K562 (cell line): ENCODE results near the gene SCG3. TPM values are rescaled to one million over a fixed set of nuclear protein-coding genes. Genes with fewer than 3 reads are reported as not detected.

Source experiments
- BCLAF1 ChIP-seq, 2 experiments: fragments of 450-650 bp in 1 of 2; IDR thresholded peaks; 2 replicates each; pipeline ENCODE4 v1.6.1; 2011 to 2017; ENCODE audit warnings: low read depth in 2 of 2, antibody characterized with exemption in 1 of 2, borderline replicate concordance in 1 of 2, low read length in 1 of 2, mild to moderate bottlenecking in 1 of 2, mixed read lengths in 1 of 2; ENCODE audit not compliant: control insufficient read depth in 1 of 2
- BRF1 ChIP-seq: IDR thresholded peaks from 3 replicates; pipeline ENCODE4 v1.6.1; 2011; ENCODE audit warnings: borderline replicate concordance, mild to moderate bottlenecking; ENCODE audit not compliant: insufficient read length; ENCODE audit errors: extremely low read depth
- CREB1 ChIP-seq, 2 experiments: sonication (generic) in 1 of 2; formaldehyde crosslinking in 1 of 2; IDR thresholded peaks; 2 replicates each; pipeline versions ENCODE4 v1.6.1 to v1.8.0; 2012 to 2022; ENCODE audit warnings: inconsistent platforms in 1 of 2, mild to moderate bottlenecking in 1 of 2, missing genetic modification reagents in 1 of 2, moderate library complexity in 1 of 2
- NFYB ChIP-seq: IDR thresholded peaks from 2 replicates; pipeline ENCODE4 v1.6.1; 2011; ENCODE audit warnings: mild to moderate bottlenecking, moderate library complexity; ENCODE audit not compliant: insufficient read length; ENCODE audit errors: extremely low read depth
- SAFB2 ChIP-seq: fragments of 200-400 bp; formaldehyde crosslinking; IDR thresholded peaks from 2 replicates; pipeline ENCODE4 v1.6.1; 2018; ENCODE audit warnings: borderline replicate concordance, low read length, low read depth, moderate library complexity; ENCODE audit not compliant: severe bottlenecking
- SIN3A ChIP-seq, 2 experiments: fragments of 150-350 bp in 1 of 2; IDR thresholded peaks; 2 replicates each; pipeline ENCODE4 v1.6.1; 2011 to 2016; ENCODE audit warnings: borderline replicate concordance in 2 of 2, low read depth in 2 of 2, low read length in 2 of 2, mild to moderate bottlenecking in 2 of 2, moderate library complexity in 2 of 2; ENCODE audit not compliant: control insufficient read depth in 1 of 2
- SREBF2 ChIP-seq: sonication (generic); formaldehyde crosslinking; IDR thresholded peaks from 2 replicates; pipeline ENCODE4 v1.4.0; 2020; ENCODE audit warnings: mild to moderate bottlenecking, missing genetic modification reagents
- TBP ChIP-seq: optimal IDR thresholded peaks from 2 replicates; pipeline ENCODE3; 2011; ENCODE audit warnings: low read depth, low read length, improper control_type of control experiment
- TEAD4 ChIP-seq, 2 experiments: sonication (generic) in 1 of 2; formaldehyde crosslinking in 1 of 2; IDR thresholded peaks; 2 replicates each; pipeline versions ENCODE4 v1.6.1 to v1.8.0; 2012 to 2022; ENCODE audit warnings: borderline replicate concordance in 1 of 2, inconsistent platforms in 1 of 2, low read length in 1 of 2, mild to moderate bottlenecking in 1 of 2, missing genetic modification reagents in 1 of 2
- THRA ChIP-seq: fragments of 450-650 bp; IDR thresholded peaks from 2 replicates; pipeline ENCODE4 v1.6.1; 2017; ENCODE audit warnings: mild to moderate bottlenecking, moderate library complexity
- ZNF699 ChIP-seq: fragments of 250-450 bp; sonication (Bioruptor Pico); IDR thresholded peaks from 2 replicates; pipeline ENCODE4 v1.8.0; 2021; ENCODE audit warnings: mild to moderate bottlenecking, moderate library complexity; ENCODE audit not compliant: insufficient replicate concordance
- polyA plus RNA-seq, 8 experiments: library from polyadenylated mRNA; depleted of rRNA in 4 of 8; stranded (reverse) in 5 of 8; unstranded in 3 of 8; fragments of >200 nt; fragmentation: Nextera tagmentation in 2 of 8; fragmentation: Illumina TruSeq in 1 of 8; extraction: Ambion mirVana in 2 of 8; extraction: Trizol in 1 of 8; gene quantifications; 2 replicates each; pipeline versions ENCODE4 v1.2.1 to v1.2.3, GENCODE V29; 2011 to 2014; ENCODE audit warnings: inconsistent platforms in 1 of 8, missing spikeins in 1 of 8
- total RNA-seq, 7 experiments: library from RNA; depleted of rRNA in 6 of 7; stranded (reverse); fragments of >200 nt in 6 of 7; fragmentation: Illumina TruSeq in 2 of 7; extraction: Trizol in 2 of 7; gene quantifications; 2 replicates each; pipeline versions ENCODE4 v1.2.1 to v1.2.3, GENCODE V29; 2011 to 2021; ENCODE audit warnings: low replicate concordance in 1 of 7
- TF ChIP-seq, protein P1 (sequence below), 2 experiments: IDR thresholded peaks; 2 replicates each; pipeline ENCODE4 v1.6.1; 2011; ENCODE audit warnings: borderline replicate concordance in 1 of 2, control low read depth in 1 of 2, low read depth in 1 of 2, low read length in 1 of 2, mild to moderate bottlenecking in 1 of 2, mixed read lengths in 1 of 2, moderate library complexity in 1 of 2; ENCODE audit not compliant: insufficient read depth in 1 of 2, insufficient read length in 1 of 2, poor library complexity in 1 of 2, severe bottlenecking in 1 of 2; ENCODE audit errors: extremely low read depth in 1 of 2
- TF ChIP-seq, protein P2 (sequence below), 2 experiments: fragments of 200-800 bp in 1 of 2; sonication (Bioruptor generic) in 1 of 2; sonication (generic) in 1 of 2; formaldehyde crosslinking in 1 of 2; IDR thresholded peaks in 1 of 2; conservative IDR thresholded peaks in 1 of 2; 2 replicates each; pipeline versions ENCODE4 v1.5.0 to v1.6.1; 2016 to 2020; ENCODE audit warnings: missing compliant biosample characterization in 1 of 2, missing genetic modification characterization in 1 of 2, missing genetic modification reagents in 1 of 2
- TF ChIP-seq, protein P3 (sequence below): fragments of 250-450 bp; sonication (Bioruptor Pico); IDR thresholded peaks from 2 replicates; pipeline ENCODE4 v1.9.0; 2021; ENCODE audit warnings: mild to moderate bottlenecking

SCG3 gene
- total and polyA plus RNA-seq, 9 of the 15 experiments (the other 6 are each of a cell fraction or from before 2014, with no cell fraction given), result 13.0 to 43.8 (median 21.0) TPM

DNA sequence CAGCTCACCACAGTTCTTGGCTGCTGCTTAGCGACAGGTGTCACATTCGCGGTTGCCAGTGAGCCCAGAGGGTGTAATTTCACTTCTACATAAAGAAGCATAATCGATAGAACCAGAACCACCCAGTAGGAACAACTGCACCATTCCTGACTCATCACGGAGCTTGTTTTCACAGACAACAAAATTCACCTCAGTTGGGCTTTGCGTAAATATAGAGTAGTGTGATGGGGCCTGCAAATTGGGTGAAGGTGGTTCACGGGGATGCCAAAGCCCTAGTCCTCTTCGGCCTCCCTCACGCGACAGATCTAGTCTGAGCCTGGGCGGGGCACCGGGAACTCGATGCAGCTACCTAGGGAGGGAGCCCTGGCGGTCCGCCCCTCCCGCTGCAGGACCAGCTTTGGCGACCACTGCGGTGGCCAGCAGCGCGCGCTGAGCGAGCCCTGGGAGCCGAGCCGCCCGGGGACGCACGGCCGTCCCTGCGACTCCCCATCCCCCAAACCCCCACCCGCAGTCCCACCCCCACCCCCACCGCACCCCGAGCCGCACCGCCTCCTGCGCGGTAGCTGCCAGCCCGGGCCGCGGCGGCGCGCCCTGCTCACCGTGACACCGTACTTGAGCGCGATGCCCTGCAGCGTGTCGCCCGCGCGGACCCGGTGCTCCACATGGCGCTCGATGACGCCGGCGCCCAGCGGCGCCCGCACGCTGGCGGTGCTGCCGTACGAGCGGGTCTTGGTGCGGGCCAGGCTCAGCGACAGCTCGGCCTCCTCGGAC is 55.6 kb downstream of the SCG3 start (continued):
- TF ChIP-seq, protein P1, sequence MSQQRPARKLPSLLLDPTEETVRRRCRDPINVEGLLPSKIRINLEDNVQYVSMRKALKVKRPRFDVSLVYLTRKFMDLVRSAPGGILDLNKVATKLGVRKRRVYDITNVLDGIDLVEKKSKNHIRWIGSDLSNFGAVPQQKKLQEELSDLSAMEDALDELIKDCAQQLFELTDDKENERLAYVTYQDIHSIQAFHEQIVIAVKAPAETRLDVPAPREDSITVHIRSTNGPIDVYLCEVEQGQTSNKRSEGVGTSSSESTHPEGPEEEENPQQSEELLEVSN (IDR thresholded peaks at IDR 0.05; ENCODE audit: borderline replicate concordance in 1 of 2, extremely low read depth in 1 of 2, insufficient read depth in 1 of 2, insufficient read length in 1 of 2, low read depth in 1 of 2, low read length in 1 of 2, poor library complexity in 1 of 2, severe bottlenecking in 1 of 2), result peak; percentile 83 to 85
- TF ChIP-seq SIN3A (IDR thresholded peaks at IDR 0.05; ENCODE audit: borderline replicate concordance in 2 of 2, control insufficient read depth in 1 of 2, low read depth in 2 of 2, low read length in 2 of 2) (0 out of 4 replicates have a peak, but pooled peaks of 1 of the 2 experiments have one; percentile 24), TBP (peak; percentile 13), TEAD4 (IDR thresholded peaks at IDR 0.05; ENCODE audit: low read length) (no peak), TEAD4 (CRISPR knock-in tag; IDR thresholded peaks at IDR 0.05; ENCODE audit: borderline replicate concordance) (no peak), SREBF2 (CRISPR knock-in tag) (no peak), CREB1 (IDR thresholded peaks at IDR 0.05) (no peak), CREB1 (CRISPR knock-in tag; IDR thresholded peaks at IDR 0.05) (peak; percentile 29; the same call in 1 of the 2 replicates), NFYB (no peak), SAFB2 (no peak), THRA (no peak), BCLAF1 (IDR thresholded peaks at IDR 0.05; ENCODE audit: borderline replicate concordance in 1 of 2, control insufficient read depth in 1 of 2, low read depth in 2 of 2, low read length in 1 of 2) (no peak), BRF1 (no peak), ZNF699 (CRISPR knock-in tag) (no peak)
- TF ChIP-seq, protein P2, sequence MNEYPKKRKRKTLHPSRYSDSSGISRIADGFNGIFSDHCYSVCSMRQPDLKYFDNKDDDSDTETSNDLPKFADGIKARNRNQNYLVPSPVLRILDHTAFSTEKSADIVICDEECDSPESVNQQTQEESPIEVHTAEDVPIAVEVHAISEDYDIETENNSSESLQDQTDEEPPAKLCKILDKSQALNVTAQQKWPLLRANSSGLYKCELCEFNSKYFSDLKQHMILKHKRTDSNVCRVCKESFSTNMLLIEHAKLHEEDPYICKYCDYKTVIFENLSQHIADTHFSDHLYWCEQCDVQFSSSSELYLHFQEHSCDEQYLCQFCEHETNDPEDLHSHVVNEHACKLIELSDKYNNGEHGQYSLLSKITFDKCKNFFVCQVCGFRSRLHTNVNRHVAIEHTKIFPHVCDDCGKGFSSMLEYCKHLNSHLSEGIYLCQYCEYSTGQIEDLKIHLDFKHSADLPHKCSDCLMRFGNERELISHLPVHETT (CRISPR knock-in tag; conservative IDR thresholded peaks at IDR 0.05 in 1 of 2, IDR thresholded peaks at IDR 0.05 in 1 of 2), result no peak
- TF ChIP-seq, protein P3, sequence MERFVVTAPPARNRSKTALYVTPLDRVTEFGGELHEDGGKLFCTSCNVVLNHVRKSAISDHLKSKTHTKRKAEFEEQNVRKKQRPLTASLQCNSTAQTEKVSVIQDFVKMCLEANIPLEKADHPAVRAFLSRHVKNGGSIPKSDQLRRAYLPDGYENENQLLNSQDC, result no peak
